Muscle layer of colon (tissue), 2 donors: ENCODE results near the gene FAM9A.
"Not testable (repeated sequence)": the region's sequence is repeated elsewhere in the genome, so short reads cannot be mapped to it uniquely, and the experiment has no call there.

Experiments
- H3K27ac ChIP-seq: one replicate; pipeline ENCODE4 v1.7.0; 2013; ENCODE audit warnings: low read depth, mild to moderate bottlenecking, low read length, moderate library complexity
- H3K27me3 ChIP-seq, 2 donors: one replicate each; pipeline ENCODE4 v1.7.0; 2013; ENCODE audit warnings: low read length in 2 of 2, mild to moderate bottlenecking in 2 of 2; ENCODE audit not compliant: insufficient read depth in 2 of 2, control insufficient read depth in 1 of 2
- H3K36me3 ChIP-seq: one replicate; pipeline ENCODE4 v1.7.0; 2013; ENCODE audit warnings: mild to moderate bottlenecking, low read length; ENCODE audit not compliant: insufficient read depth
- H3K4me1 ChIP-seq: one replicate; pipeline ENCODE4 v1.7.0; 2013; ENCODE audit warnings: mild to moderate bottlenecking, low read length; ENCODE audit not compliant: insufficient read depth
- H3K4me3 ChIP-seq, 2 donors: one replicate each; pipeline ENCODE4 v1.7.0; 2013; ENCODE audit warnings: low read length in 2 of 2, low read depth in 1 of 2, mild to moderate bottlenecking in 1 of 2, moderate library complexity in 1 of 2
- H3K9ac ChIP-seq: one replicate; pipeline ENCODE4 v1.7.0; 2013; ENCODE audit warnings: low read length
- H3K9me3 ChIP-seq: one replicate; pipeline ENCODE4 v1.7.0; 2013; ENCODE audit warnings: mild to moderate bottlenecking, low read length
- donor health status: abdominal sarcoma.
- donor health status: Adenocarcinoma of cecum.

FAM9A gene

DNA sequence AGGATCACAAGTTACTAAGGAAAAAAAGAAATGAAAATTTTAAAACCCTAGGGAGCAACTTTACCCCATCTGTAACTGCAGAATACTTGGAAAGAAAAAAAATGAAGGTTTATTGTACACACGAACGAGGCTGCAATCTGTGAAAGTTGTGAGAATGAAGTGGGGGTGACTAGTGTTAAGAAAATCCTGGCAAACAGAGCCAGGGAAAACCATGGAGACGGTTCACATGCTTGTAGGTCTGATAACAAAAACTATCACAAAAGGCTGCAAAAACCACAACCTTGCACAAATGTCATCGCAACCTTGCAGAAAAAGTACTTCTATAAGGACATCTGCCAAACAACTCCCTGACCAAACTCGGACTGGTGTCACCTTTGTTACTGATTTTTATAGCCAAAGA lies 42.5 kb downstream of the FAM9A start:
- not testable (repeated sequence) for H3K27me3 ChIP-seq, H3K9ac ChIP-seq, H3K4me1 ChIP-seq, H3K36me3 ChIP-seq, H3K4me3 ChIP-seq, H3K9me3 ChIP-seq, H3K27ac ChIP-seq

DNA sequence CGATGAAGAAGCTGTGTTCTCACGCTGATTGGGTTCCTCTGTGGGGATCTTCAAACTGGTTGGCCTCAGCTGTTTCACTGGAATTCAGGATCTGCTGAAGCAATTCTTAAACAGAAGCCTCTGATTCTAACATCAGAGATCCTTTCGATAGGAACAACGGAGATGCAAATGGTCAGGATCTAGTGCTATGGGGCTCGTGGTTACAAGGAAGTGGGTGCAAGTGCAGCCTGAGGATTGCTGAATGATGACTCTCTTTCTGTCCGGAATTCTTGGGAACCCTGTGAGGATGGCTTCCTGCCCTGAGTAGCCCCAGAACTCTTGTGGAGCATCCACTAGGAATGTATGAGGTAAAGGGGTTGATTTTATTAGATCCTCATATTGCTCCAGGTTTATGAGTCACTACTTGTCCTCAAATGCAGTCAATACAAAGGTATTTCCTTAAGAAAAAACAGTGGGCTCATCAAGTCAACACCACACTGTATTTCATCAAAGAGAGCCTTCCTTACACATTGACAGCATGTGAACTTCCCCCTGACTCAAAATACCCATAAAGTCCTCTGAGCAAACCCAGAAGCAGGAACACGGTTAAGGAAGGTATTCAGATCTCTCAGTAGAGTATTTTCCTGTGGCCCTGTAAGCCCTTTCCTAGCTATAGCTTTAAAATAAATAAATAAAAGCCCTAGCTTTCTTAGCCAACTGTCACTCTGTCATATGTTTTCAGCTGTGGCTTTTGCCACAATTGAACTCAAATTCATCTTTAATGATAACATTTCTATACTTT lies 43.4 kb downstream of the FAM9A start:
- not testable (repeated sequence) for H3K36me3 ChIP-seq, H3K4me3 ChIP-seq, H3K9ac ChIP-seq, H3K27ac ChIP-seq, H3K4me1 ChIP-seq, H3K27me3 ChIP-seq, H3K9me3 ChIP-seq

DNA sequence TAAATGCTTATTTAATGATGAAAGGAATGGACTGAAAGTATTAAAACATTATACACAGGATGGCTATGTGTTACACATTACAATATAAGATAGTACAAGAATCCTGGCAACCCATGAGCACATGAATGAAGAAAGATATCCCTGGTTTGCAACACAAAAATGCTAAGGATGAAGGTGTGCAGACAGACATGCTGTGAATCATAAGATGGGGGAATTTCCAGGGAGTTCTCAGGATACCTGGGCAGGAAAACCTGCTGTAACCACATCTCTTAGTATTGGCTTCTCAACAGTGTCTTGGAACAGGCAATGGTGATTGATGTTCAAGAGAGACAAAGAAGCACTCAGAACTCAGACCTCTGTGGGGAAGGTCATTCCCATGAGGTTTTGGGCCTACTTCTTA lies 45.4 kb downstream of the FAM9A start:
- Histone ChIP-seq H3K36me3 (no peaks in the 10 kb centered on the region), H3K27me3 (no peaks in the 10 kb centered on the region), H3K4me3 (no peak overlapping the region), H3K4me1 (no peaks in the 10 kb centered on the region), H3K9me3 (no peaks in the 10 kb centered on the region), H3K9ac (no peak overlapping the region), H3K27ac (no peak overlapping the region)

DNA sequence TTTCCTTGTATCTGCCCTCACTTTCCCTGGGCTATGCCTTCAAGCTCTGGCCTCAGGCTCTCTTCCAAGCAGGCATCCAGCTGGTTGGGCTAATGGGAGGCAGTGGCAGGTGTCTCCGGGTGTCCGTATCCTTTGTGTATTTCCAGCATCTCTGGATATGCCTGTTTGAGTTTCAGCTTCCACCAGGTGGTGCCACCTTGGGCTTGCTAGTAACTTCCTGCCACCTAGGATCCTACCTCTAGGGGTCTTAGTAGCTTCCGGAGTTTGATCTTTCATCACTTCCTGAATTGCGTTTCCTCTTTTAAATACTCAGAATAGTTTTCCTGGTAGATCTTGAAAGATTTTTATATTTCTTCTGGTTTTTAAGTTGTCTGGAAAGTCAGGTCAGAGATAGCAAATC lies 46.1 kb downstream of the FAM9A start:
- H3K27me3 ChIP-seq: no peaks in the 10 kb centered on the region
- H3K4me3 ChIP-seq: no peak overlapping the region
- no peaks in the 10 kb centered on the region for H3K4me1 ChIP-seq
- no peak overlapping the region for H3K9ac ChIP-seq
- H3K36me3 ChIP-seq: no peaks in the 10 kb centered on the region
- no peaks in the 10 kb centered on the region for H3K9me3 ChIP-seq
- no peak overlapping the region for H3K27ac ChIP-seq

DNA sequence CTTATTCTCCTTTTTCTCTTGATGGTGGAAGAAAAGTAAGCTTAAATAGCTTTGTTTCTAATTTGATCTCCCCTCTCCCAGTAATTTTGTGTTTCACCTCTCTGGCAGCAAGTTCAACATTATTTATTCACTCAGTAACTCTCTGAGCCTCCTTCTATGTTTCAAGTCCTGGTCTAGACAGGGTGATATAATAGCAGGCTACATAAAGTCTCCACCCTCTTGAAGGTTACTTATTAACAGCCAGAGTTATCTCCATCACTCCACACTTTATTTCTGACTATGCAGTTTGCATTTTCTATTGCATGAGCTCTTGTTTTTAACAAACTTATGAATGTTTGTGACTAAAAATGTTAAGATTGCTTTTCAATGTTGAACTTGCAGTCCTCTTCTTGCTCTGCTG lies 51.5 kb downstream of the FAM9A start:
- H3K9me3 ChIP-seq: no peaks in the 10 kb centered on the region
- H3K4me1 ChIP-seq: no peaks in the 10 kb centered on the region
- no peaks in the 10 kb centered on the region for H3K36me3 ChIP-seq
- H3K9ac ChIP-seq: no peak overlapping the region
- no peaks in the 10 kb centered on the region for H3K27me3 ChIP-seq
- H3K27ac ChIP-seq: no peak overlapping the region
- no peak overlapping the region for H3K4me3 ChIP-seq

DNA sequence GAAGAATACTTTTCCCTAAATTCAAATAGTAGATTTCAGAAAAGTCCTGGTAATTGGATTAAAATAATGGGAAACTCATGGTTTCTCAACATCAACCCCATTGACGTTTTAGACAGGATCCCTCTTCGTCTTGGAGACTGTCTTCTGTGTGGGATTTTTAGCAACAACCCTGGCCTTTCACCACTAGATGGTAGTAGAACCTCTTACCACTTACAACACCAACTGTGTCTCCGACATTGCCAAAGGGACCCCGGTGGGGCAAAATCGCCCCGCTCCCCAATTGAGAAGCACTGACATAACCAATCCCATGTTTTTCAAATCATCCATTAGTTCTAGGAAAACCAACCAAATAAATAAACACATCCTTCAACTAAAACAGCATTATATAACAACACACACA lies 52.3 kb downstream of the FAM9A start:
- H3K36me3 ChIP-seq: no peaks in the 10 kb centered on the region
- no peak overlapping the region for H3K27ac ChIP-seq
- no peaks in the 10 kb centered on the region for H3K9me3 ChIP-seq
- no peak overlapping the region for H3K9ac ChIP-seq
- H3K27me3 ChIP-seq: no peaks in the 10 kb centered on the region
- no peaks in the 10 kb centered on the region for H3K4me1 ChIP-seq
- no peak overlapping the region for H3K4me3 ChIP-seq

DNA sequence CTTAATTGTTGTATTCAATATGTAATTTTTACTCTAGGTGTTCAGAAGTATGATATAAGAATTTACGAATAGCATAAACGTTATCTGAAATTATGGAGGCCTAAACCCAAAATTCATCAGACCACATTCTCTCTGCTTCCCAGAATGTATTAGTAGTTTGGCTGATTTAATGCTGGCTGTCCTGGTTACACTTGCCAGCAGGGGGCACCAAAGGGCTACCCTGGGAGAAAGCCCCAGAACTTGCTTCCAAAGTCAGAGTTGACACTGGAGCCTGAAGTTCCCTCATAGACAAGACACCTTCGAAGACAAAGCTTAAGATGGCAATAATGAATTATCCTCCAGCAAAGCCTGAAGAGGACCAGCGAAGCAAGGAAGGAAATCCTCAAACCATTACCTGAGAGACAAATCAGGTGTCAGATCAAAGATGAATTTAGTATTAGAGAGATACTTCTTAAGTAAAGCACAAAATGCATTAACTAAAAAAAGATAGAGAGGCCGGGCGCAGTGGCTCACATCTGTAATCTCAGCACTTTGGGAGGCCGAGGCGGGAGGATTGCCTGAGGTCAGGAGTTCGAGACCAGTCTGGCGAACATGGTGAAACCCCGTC lies 58.0 kb downstream of the FAM9A start:
- Histone ChIP-seq H3K9me3 (no peaks in the 10 kb centered on the region), H3K36me3 (no peaks in the 10 kb centered on the region), H3K9ac (no peak overlapping the region), H3K27ac (no peak overlapping the region), H3K4me1 (no peaks in the 10 kb centered on the region), H3K27me3 (peaks cover 0 to 12% of the 10 kb centered on the region in 2 donors), H3K4me3 (no peak overlapping the region)

DNA sequence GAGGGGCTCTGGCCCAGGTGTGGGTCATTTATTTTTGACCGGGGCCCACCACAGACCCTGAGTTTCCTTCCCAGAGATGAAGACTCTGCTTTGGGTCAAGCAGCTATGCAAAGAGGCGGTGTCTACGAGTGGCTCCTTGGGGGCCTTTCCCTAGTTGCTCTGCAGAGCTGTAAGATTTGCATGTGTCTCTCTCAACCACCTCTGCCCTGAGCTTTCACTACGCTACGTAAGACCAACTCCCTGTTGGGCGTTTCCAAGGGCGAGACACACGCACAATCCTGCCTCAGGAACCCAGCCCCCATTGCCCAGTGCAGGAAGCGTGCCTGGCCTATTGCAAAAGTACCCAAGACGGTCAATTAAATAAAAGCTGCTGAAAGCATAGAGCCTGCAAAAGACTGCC lies 59.2 kb downstream of the FAM9A start:
- Histone ChIP-seq H3K27ac (no peak overlapping the region), H3K4me1 (no peaks in the 10 kb centered on the region), H3K9me3 (no peaks in the 10 kb centered on the region), H3K9ac (no peak overlapping the region), H3K4me3 (no peak overlapping the region), H3K36me3 (no peaks in the 10 kb centered on the region), H3K27me3 (peaks cover 0 to 12% of the 10 kb centered on the region in 2 donors)
